HG03045 (cell line): ENCODE measurements around the gene SS18L1.
"Not testable (repeated sequence)": the region's sequence is repeated elsewhere in the genome, so short reads cannot be mapped to it uniquely, and the experiment has no call there.

Experiments
- ATAC-seq: cut with Tn5 transposase; IDR thresholded peaks from one replicate; pipeline ENCODE4 v1.9.1; 2021; ENCODE audit warnings: mild to moderate bottlenecking, moderate library complexity; ENCODE audit not compliant: unreplicated experiment

The SS18L1 gene

GRCh38 chr20:62136283-62137091 lies 7.1 kb upstream of the SS18L1 start:
- ATAC-seq, result no peak

- ATAC-seq, result no peak
Measured at GRCh38 chr20:62137092-62137384, 6.5 kb upstream of the SS18L1 start.

GRCh38 chr20:62137478-62138203 lies 5.9 kb upstream of the SS18L1 start:
- ATAC-seq, result no peak

- no peak for ATAC-seq
Measured at GRCh38 chr20:62138204-62138543, 5.4 kb upstream of the SS18L1 start.

GRCh38 chr20:62138912-62139311 lies 4.7 kb upstream of the SS18L1 start:
- ATAC-seq, result no peak

- ATAC-seq, result no peak
Measured at GRCh38 chr20:62139636-62140035, 3.9 kb upstream of the SS18L1 start.

- no peak for ATAC-seq
Measured at GRCh38 chr20:62141043-62141396, 2.5 kb upstream of the SS18L1 start.

- no peak for ATAC-seq
Measured at GRCh38 chr20:62141397-62142251, 1.9 kb upstream of the SS18L1 start.

- peak; percentile 13 for ATAC-seq
Measured at GRCh38 chr20:62142252-62143080, 1.1 kb upstream of the SS18L1 start.

- peak; percentile 31 for ATAC-seq
Measured at GRCh38 chr20:62143957-62144825, 622 bp downstream of the SS18L1 start.

GRCh38 chr20:62145688-62146018 lies 2.1 kb downstream of the SS18L1 start:
- no peak for ATAC-seq

GRCh38 chr20:62146019-62146755 lies 2.6 kb downstream of the SS18L1 start:
- no peak for ATAC-seq

- no peak for ATAC-seq
Measured at GRCh38 chr20:62147125-62147524, 3.6 kb downstream of the SS18L1 start.

- ATAC-seq, result no peak
Measured at GRCh38 chr20:62147528-62147927, 4.0 kb downstream of the SS18L1 start.

GRCh38 chr20:62148383-62148782 lies 4.8 kb downstream of the SS18L1 start:
- ATAC-seq, result not testable (repeated sequence)

GRCh38 chr20:62148908-62149314 lies 5.3 kb downstream of the SS18L1 start:
- no peak for ATAC-seq

GRCh38 chr20:62149532-62150309 lies 6.2 kb downstream of the SS18L1 start:
- ATAC-seq, result no peak

- ATAC-seq, result no peak
Measured at GRCh38 chr20:62150310-62150575, 6.7 kb downstream of the SS18L1 start.

- no peak for ATAC-seq
Measured at GRCh38 chr20:62151225-62151624, 7.7 kb downstream of the SS18L1 start.
